Testis (tissue), 3 donors: Measurements from ENCODE around the gene ANKLE1. TPM values are rescaled to one million over a fixed set of nuclear protein-coding genes. Genes with fewer than 3 reads are reported as not detected.
"Not testable (repeated sequence)": the region's sequence is repeated elsewhere in the genome, so short reads cannot be mapped to it uniquely, and the experiment has no call there.

Experiments used
- DNase-seq: peaks from one replicate; pipeline ENCODE4 v3.0.0-alpha.2; 2019
- H3K27ac ChIP-seq, 2 donors: fragments of 200-600 bp; sonication (generic); one replicate each; pipeline ENCODE4 v1.5.1; 2019
- H3K27me3 ChIP-seq: fragments of 200-600 bp; sonication (generic); one replicate; pipeline ENCODE4 v1.5.1; 2019
- H3K36me3 ChIP-seq: fragments of 200-600 bp; sonication (generic); one replicate; pipeline ENCODE4 v1.5.1; 2017; ENCODE audit warnings: low read depth; ENCODE audit errors: missing control alignments
- H3K4me1 ChIP-seq: fragments of 200-600 bp; sonication (generic); one replicate; pipeline ENCODE4 v1.5.1; 2019
- H3K4me3 ChIP-seq, 2 donors: fragments of 200-600 bp; sonication (generic); one replicate each; pipeline ENCODE4 v1.5.1; 2017 to 2019
- H3K9me3 ChIP-seq: fragments of 200-600 bp; sonication (generic); one replicate; pipeline ENCODE4 v1.5.1; 2017
- CTCF ChIP-seq, 3 experiments: fragments of 450-650 bp in 2 of 3; fragments of 200-600 bp in 1 of 3; sonication (generic) in 1 of 3; IDR thresholded peaks; one replicate each; pipeline ENCODE4 v1.5.1; 2016 to 2019; ENCODE audit warnings: antibody characterized with exemption in 3 of 3, mild to moderate bottlenecking in 2 of 3, moderate library complexity in 1 of 3
- POLR2A ChIP-seq: fragments of 450-650 bp; IDR thresholded peaks from one replicate; pipeline ENCODE4 v1.6.1; 2017; ENCODE audit warnings: antibody characterized with exemption, mild to moderate bottlenecking, moderate library complexity
- WGBS, 2 donors: methylation state at CpG; one replicate each; pipeline ENCODE4 v1.1.5; 2018; 5-methylcytosine and 5-hydroxymethylcytosine counted together
- intact Hi-C: fragments of 100-400 bp; cut with DNase I; formaldehyde crosslinking; loops from one replicate; pipeline ENCODE4 v1.15.1; 2023; ENCODE audit warnings: low total_unique reads
- polyA plus RNA-seq: library from polyadenylated mRNA; stranded (reverse); fragments of 350-450 nt; fragmentation: Illumina TruSeq; extraction: RNeasy Lipid Tissue Mini Kit (QIAGEN cat#74804); gene quantifications from one replicate; pipeline ENCODE4 v1.2.3, GENCODE V29; 2014; ENCODE audit warnings: low read depth, low replicate concordance; ENCODE audit not compliant: insufficient read depth
- total RNA-seq, 2 donors: library from RNA; depleted of rRNA; stranded (reverse); fragments of >200 nt; gene quantifications; one replicate each; pipeline ENCODE4 v1.2.3, GENCODE V29; 2016

Gene ANKLE1
- total and polyA plus RNA-seq, 3 donors from 2014 or later, result 0.45 to 5.3 (median 3.1) TPM

- intact Hi-C loops, result no loop called here
- 0% methylated on average over 27 of the region's 27 CpGs for whole genome bisulfite sequencing, 2 donors
Observed at GRCh38 chr19:17266975-17267788, 14.5 kb upstream of the ANKLE1 start, which contains the start of gene BABAM1. TSS of gene BABAM1 (plus strand) at chr19:17267443. CDS start at chr19:17268807, 1,364 bp downstream.

GRCh38 chr19:17268754-17269153, 12.9 kb upstream of the ANKLE1 start:
- no peaks in the 10 kb centered on the region for H3K36me3 ChIP-seq
- no peaks in the 10 kb centered on the region for H3K9me3 ChIP-seq
- no peak overlapping the region for H3K27ac ChIP-seq
- no peak for DNase-seq
- H3K4me3 ChIP-seq, result no peak overlapping the region
- WGBS, 2 donors, result 90% methylated on average over 13 of the region's 13 CpGs
- peaks cover 6% of the 10 kb centered on the region for H3K4me1 ChIP-seq
- no peaks in the 10 kb centered on the region for H3K27me3 ChIP-seq
- intact Hi-C loops, result no loop called here
- no peak for TF ChIP-seq POLR2A
- no peak for TF ChIP-seq CTCF (IDR thresholded peaks at IDR 0.05)

More at GRCh38 chr19:17266975-17267788, 14.5 kb upstream of the ANKLE1 start, which contains the start of gene BABAM1:
- peaks cover 6% of the 10 kb centered on the region for H3K4me1 ChIP-seq
- TF ChIP-seq POLR2A (no peak), CTCF (IDR thresholded peaks at IDR 0.05) (no peak)
- peak within 1 kb of the TSS; percentile 70 to 84 for H3K4me3 ChIP-seq
- peak within 1 kb of the TSS; percentile 61 to 80 for H3K27ac ChIP-seq
- H3K27me3 ChIP-seq, result no peaks in the 10 kb centered on the region
- H3K9me3 ChIP-seq, result no peaks in the 10 kb centered on the region
- peak; percentile 99 for DNase-seq
- no peaks in the 10 kb centered on the region for H3K36me3 ChIP-seq

GRCh38 chr19:17274892-17275291, 6.8 kb upstream of the ANKLE1 start:
- H3K9me3 ChIP-seq, H3K27ac ChIP-seq, H3K36me3 ChIP-seq, H3K4me3 ChIP-seq, DNase-seq, H3K27me3 ChIP-seq, H3K4me1 ChIP-seq: not testable (repeated sequence)
- intact Hi-C loops, result loop anchor here (10.0 kb wide), 1 partner anchor 70 kb away; no protein-coding TSS in a partner anchor
- 98 to 100% methylated on average over 3 of the region's 3 CpGs for WGBS, 2 donors

GRCh38 chr19:17275441-17276175, 6.1 kb upstream of the ANKLE1 start:
- Histone ChIP-seq H3K27me3 (no peaks in the 10 kb centered on the region), H3K9me3 (no peaks in the 10 kb centered on the region), H3K36me3 (no peaks in the 10 kb centered on the region), H3K4me1 (no peaks in the 10 kb centered on the region), H3K27ac (no peak overlapping the region), H3K4me3 (no peak overlapping the region)
- intact Hi-C loops, result loop anchor here (10.0 kb wide), 1 partner anchor 71 kb away; no protein-coding TSS in a partner anchor
- TF ChIP-seq POLR2A (no peak), CTCF (IDR thresholded peaks at IDR 0.05) (no peak)
- WGBS, 2 donors, result 91 to 94% methylated on average over 18 to 19 of the region's 19 CpGs
- DNase-seq, result no peak

- Histone ChIP-seq H3K9me3 (no peaks in the 10 kb centered on the region), H3K36me3 (no peaks in the 10 kb centered on the region), H3K4me3 (no peak overlapping the region), H3K4me1 (peaks cover 10% of the 10 kb centered on the region), H3K27me3 (no peaks in the 10 kb centered on the region), H3K27ac (no peak overlapping the region)
- WGBS, 2 donors, result 63 to 78% methylated on average over 3 of the region's 3 CpGs
- DNase-seq, result no peak
- intact Hi-C loops, result loop anchor here (10.0 kb wide), 1 partner anchor 75 kb away; no protein-coding TSS in a partner anchor
- TF ChIP-seq CTCF (IDR thresholded peaks at IDR 0.05) (no peak), POLR2A (no peak)
Observed at GRCh38 chr19:17279436-17279835, 2.3 kb upstream of the ANKLE1 start.
